T-cell (primary cell): ENCODE data around the gene ZNF577. TPM values are rescaled to one million over a fixed set of nuclear protein-coding genes. Genes with fewer than 3 reads are reported as not detected.

Experiments used
- ATAC-seq, 4 experiments: fragments of 200-7000 bp in 3 of 4; fragments of 150-1000 bp in 1 of 4; cut with Tn5 transposase; replicated peaks in 1 of 4; 1 replicate in 3 of 4; 2 replicates in 1 of 4; pipeline ENCODE4 v1.10.0; 2021; ENCODE audit warnings: moderate library complexity in 3 of 4, mild to moderate bottlenecking in 2 of 4, moderate number of reproducible peaks in 1 of 4
- CTCF ChIA-PET, 2 donors: fragments of 300-600 bp; sonication (Branson Sonifier 250); formaldehyde crosslinking; loops; one replicate each; lab custom pipeline; 2022; ENCODE audit warnings: antibody characterized with exemption in 2 of 2; lab: Charles Lee
- POLR2A ChIA-PET, 2 donors: fragments of 300-600 bp; sonication (Branson Sonifier 250); formaldehyde crosslinking; loops; one replicate each; lab custom pipeline; 2022; ENCODE audit warnings: antibody characterized with exemption in 2 of 2; lab: Charles Lee
- DNase-seq, 35 experiments: peaks; one replicate each; pipeline versions ENCODE4 v3.0.0 to v3.0.0-alpha.2; 2013 to 2023
- H3K27ac ChIP-seq: one replicate; pipeline ENCODE4 v1.5.1; 2013; ENCODE audit warnings: low read length
- H3K27me3 ChIP-seq, 2 experiments: replicated peaks in 1 of 2; 1 replicate in 1 of 2; 2 replicates in 1 of 2; pipeline versions ENCODE4 v1.6.1 to v1.7.0; 2013; ENCODE audit warnings: low read length in 1 of 2, mixed read lengths in 1 of 2; ENCODE audit not compliant: control insufficient read depth in 2 of 2, insufficient read depth in 2 of 2; ENCODE audit errors: extremely low read depth in 1 of 2
- H3K36me3 ChIP-seq, 2 donors: 1 replicate in 1 of 2; 2 replicates in 1 of 2; pipeline versions ENCODE4 v1.6.1 to v1.7.0; 2013; ENCODE audit warnings: low read length in 1 of 2; ENCODE audit not compliant: control insufficient read depth in 2 of 2, insufficient read depth in 1 of 2; ENCODE audit errors: extremely low read depth in 1 of 2
- H3K4me1 ChIP-seq, 2 experiments: 1 replicate in 1 of 2; 2 replicates in 1 of 2; pipeline versions ENCODE4 v1.6.1 to v1.7.0; 2013; ENCODE audit warnings: low read length in 2 of 2, mixed read lengths in 1 of 2; ENCODE audit not compliant: insufficient read depth in 2 of 2, control insufficient read depth in 1 of 2; ENCODE audit errors: extremely low read depth in 1 of 2
- H3K4me3 ChIP-seq, 2 donors: 1 replicate in 1 of 2; 2 replicates in 1 of 2; pipeline versions ENCODE4 v1.5.1 to v1.7.0; 2013; ENCODE audit warnings: mild to moderate bottlenecking in 2 of 2, low read length in 1 of 2, moderate library complexity in 1 of 2; ENCODE audit not compliant: control insufficient read depth in 1 of 2; ENCODE audit errors: extremely low read depth in 1 of 2
- H3K9me3 ChIP-seq: 2 replicates; pipeline ENCODE4 v1.7.0; 2013
- H3K27ac Mint-ChIP-seq, 2 donors: one replicate each; pipeline ENCODE4 v1.8.0; 2020 to 2021; ENCODE audit warnings: mild to moderate bottlenecking in 2 of 2, mixed read lengths in 2 of 2
- H3K27me3 Mint-ChIP-seq, 2 donors: one replicate each; pipeline ENCODE4 v1.8.0; 2021 to 2022; ENCODE audit warnings: mixed read lengths in 2 of 2
- H3K36me3 Mint-ChIP-seq: one replicate; pipeline ENCODE4 v1.8.0; 2021; ENCODE audit warnings: mixed read lengths
- H3K4me1 Mint-ChIP-seq, 3 donors: one replicate each; pipeline ENCODE4 v1.8.0; 2020 to 2022; ENCODE audit warnings: mixed read lengths in 3 of 3, mild to moderate bottlenecking in 1 of 3
- H3K4me3 Mint-ChIP-seq, 3 donors: one replicate each; pipeline ENCODE4 v1.8.0; 2020 to 2022; ENCODE audit warnings: mild to moderate bottlenecking in 3 of 3, mixed read lengths in 3 of 3, moderate library complexity in 3 of 3
- H3K9me3 Mint-ChIP-seq, 3 donors: one replicate each; pipeline ENCODE4 v1.8.0; 2020 to 2022; ENCODE audit warnings: mixed read lengths in 3 of 3
- WGBS: methylation state at CpG from one replicate; pipeline ENCODE4 v1.1.5; 2013; ENCODE audit warnings: missing lambda C conversion rate; ENCODE audit not compliant: insufficient coverage; 5-methylcytosine and 5-hydroxymethylcytosine counted together
- total RNA-seq, 35 experiments: library from RNA in 6 of 35; stranded (reverse) in 6 of 35; fragments of 120-200 nt in 1 of 35; gene quantifications; one replicate each; pipeline versions ENCODE4 v1.2.1 to v1.2.4 and lab custom pipeline; 2013 to 2026

Gene ZNF577
- total RNA-seq, 5 donors from 2014 or later (not counting 1 experiment from before 2014, with no cell fraction given): 8.7 to 17.8 (median 13.7) TPM

DNA sequence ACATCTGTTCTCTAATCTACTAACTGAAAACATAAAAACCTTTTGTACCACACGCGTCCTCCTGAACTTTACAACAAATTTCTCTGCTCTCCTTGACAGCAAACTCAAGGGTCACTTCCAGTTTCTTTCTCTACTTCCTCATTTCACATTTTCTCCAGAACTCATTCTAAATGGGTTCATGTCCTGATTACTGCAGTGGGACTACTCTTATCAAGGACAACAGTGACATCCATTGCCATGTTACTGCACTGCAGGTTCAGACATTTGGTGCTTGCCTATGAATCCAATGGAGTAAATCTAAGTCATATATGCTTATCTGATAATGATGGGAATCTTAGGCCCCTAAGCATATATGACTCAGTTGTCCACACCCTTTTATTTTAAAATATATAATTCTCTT is 57.5 kb downstream of the ZNF577 start:
- Mint-ChIP-seq H3K36me3 (no peaks in the 10 kb centered on the region), H3K4me3 (no peak overlapping the region), H3K27ac (no peak overlapping the region), H3K4me1 (no peaks in the 10 kb centered on the region), H3K27me3 (no peaks in the 10 kb centered on the region), H3K9me3 (peaks cover 38 to 62% (median 54%) of the 10 kb centered on the region in 3 donors)
- H3K27ac ChIP-seq: no peak overlapping the region
- POLR2A ChIA-PET: no interaction called here
- H3K9me3 ChIP-seq: peaks cover 8% of the 10 kb centered on the region
- DNase-seq (no peak), ATAC-seq (no peak)
- no peaks in the 10 kb centered on the region for H3K36me3 ChIP-seq
- 71% methylated on average over 2 of the region's 2 CpGs for WGBS
- H3K27me3 ChIP-seq: no peaks in the 10 kb centered on the region
- CTCF ChIA-PET: no interaction called here
- H3K4me3 ChIP-seq: no peak overlapping the region
- H3K4me1 ChIP-seq: no peaks in the 10 kb centered on the region

DNA sequence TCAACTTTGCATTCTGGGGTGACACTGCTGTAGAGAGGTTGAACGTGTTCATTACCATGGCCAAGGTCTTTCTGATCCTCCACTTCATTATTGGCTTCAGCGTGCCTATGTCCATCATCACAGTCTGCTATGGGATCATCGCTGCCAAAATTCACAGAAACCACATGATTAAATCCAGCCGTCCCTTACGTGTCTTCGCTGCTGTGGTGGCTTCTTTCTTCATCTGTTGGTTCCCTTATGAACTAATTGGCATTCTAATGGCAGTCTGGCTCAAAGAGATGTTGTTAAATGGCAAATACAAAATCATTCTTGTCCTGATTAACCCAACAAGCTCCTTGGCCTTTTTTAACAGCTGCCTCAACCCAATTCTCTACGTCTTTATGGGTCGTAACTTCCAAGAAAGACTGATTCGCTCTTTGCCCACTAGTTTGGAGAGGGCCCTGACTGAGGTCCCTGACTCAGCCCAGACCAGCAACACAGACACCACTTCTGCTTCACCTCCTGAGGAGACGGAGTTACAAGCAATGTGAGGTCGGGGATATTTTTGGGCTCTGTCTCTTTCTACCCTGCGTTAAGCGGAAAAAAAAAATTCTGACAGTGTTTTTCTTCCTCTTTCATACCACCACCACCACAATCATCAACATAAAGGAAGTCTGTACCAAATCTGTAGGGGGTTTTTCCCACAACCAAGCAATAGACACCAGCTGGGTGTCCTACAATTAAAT is 63.3 kb downstream of the ZNF577 start:
- Mint-ChIP-seq H3K27ac (no peak overlapping the region), H3K4me3 (no peak overlapping the region), H3K9me3 (peaks cover 45 to 67% (median 47%) of the 10 kb centered on the region in 3 donors), H3K27me3 (no peaks in the 10 kb centered on the region), H3K4me1 (no peaks in the 10 kb centered on the region), H3K36me3 (peaks cover 3% of the 10 kb centered on the region)
- Histone ChIP-seq H3K9me3 (peaks cover 8% of the 10 kb centered on the region), H3K36me3 (no peaks in the 10 kb centered on the region), H3K4me3 (no peak overlapping the region), H3K27me3 (no peaks in the 10 kb centered on the region), H3K27ac (no peak overlapping the region), H3K4me1 (no peaks in the 10 kb centered on the region)
- ChIA-PET POLR2A (no interaction called here), CTCF (no interaction called here)
- ATAC-seq (no peak), DNase-seq (peak in 1 of 35 experiments; percentile 27)
- 65% methylated on average over 5 of the region's 13 CpGs for WGBS

DNA sequence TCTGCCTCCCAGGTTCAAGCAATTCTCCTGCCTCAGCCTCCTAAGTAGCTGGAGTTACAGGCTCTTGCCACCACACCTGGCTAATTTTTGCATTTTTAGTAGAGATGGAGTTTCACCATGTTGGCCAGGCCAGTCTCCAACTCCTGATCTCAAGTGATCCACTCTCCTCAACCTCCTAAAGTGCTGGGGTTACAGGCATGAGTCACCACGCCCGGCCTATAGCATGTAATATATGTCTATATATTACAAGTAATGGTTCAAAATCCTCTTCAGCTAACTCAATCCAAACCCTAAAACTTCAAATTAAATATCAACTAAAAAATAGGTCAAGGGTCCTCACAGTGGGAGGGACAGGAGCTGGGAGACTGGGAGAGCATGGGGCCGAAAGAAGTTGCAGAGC is 64.8 kb downstream of the ZNF577 start:
- POLR2A ChIA-PET: no interaction called here
- no peaks in the 10 kb centered on the region for H3K36me3 ChIP-seq
- no peaks in the 10 kb centered on the region for H3K27me3 ChIP-seq
- CTCF ChIA-PET: no interaction called here
- Mint-ChIP-seq H3K27ac (no peak overlapping the region), H3K36me3 (peaks cover 3% of the 10 kb centered on the region), H3K4me3 (no peak overlapping the region), H3K9me3 (peaks cover 47 to 67% (median 50%) of the 10 kb centered on the region in 3 donors), H3K4me1 (no peaks in the 10 kb centered on the region), H3K27me3 (no peaks in the 10 kb centered on the region)
- peaks cover 8% of the 10 kb centered on the region for H3K9me3 ChIP-seq
- no peak for DNase-seq
- no peak overlapping the region for H3K4me3 ChIP-seq
- no peak for ATAC-seq
- WGBS: no CpG with 5 or more reads among the region's 3 CpGs
- H3K27ac ChIP-seq: no peak overlapping the region
- H3K4me1 ChIP-seq: no peaks in the 10 kb centered on the region

DNA sequence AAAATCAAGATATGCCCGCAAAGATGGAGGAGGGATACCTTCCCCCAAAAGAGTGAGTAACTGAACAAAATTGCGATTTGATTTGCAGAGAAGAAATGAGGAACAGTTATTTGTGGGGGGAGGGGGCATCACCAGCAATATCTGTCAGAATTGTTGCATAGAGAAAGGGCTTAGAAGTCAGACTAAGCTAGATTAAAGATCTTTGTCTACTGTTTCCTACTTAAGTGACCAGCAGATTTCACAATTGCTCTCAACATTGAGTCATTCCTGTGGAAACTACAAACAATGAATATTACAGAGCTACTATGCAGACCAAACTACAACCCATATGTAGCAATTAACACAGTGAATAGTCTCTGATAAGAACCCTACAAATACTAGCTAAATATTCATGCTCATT is 65.4 kb downstream of the ZNF577 start:
- Mint-ChIP-seq H3K36me3 (peaks cover 3% of the 10 kb centered on the region), H3K27ac (no peak overlapping the region), H3K9me3 (peaks cover 42 to 61% (median 46%) of the 10 kb centered on the region in 3 donors), H3K4me1 (no peaks in the 10 kb centered on the region), H3K27me3 (no peaks in the 10 kb centered on the region), H3K4me3 (no peak overlapping the region)
- Histone ChIP-seq H3K9me3 (peaks cover 6% of the 10 kb centered on the region), H3K4me3 (no peak overlapping the region), H3K27me3 (no peaks in the 10 kb centered on the region), H3K36me3 (no peaks in the 10 kb centered on the region), H3K4me1 (no peaks in the 10 kb centered on the region), H3K27ac (no peak overlapping the region)
- CTCF ChIA-PET: no interaction called here
- DNase-seq: no peak
- WGBS: 50% methylated on average over 1 of the region's 2 CpGs
- ATAC-seq: no peak
- POLR2A ChIA-PET: no interaction called here

DNA sequence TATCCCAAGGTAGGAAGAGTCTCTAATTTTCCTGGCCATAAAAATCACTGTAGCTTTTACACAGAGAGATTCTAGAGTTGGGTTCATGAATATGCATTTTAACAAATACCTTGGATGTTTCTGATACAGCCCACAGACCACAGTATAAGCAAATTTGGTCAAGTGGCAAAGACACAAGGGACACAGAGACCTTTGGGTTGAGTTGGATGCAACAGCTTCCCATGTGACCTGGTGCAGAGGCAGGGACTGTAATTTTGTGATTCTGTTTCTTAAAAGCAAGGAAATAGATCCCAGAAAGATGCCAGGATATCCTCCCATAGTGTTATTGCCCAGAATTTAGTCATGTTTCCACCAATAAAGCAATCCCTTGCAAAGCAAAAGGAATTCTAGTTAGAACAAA is 65.8 kb downstream of the ZNF577 start:
- no peaks in the 10 kb centered on the region for H3K27me3 Mint-ChIP-seq
- H3K4me1 ChIP-seq: no peaks in the 10 kb centered on the region
- no peak for DNase-seq
- ATAC-seq: no peak
- POLR2A ChIA-PET: no interaction called here
- H3K4me3 ChIP-seq: no peak overlapping the region
- H3K4me3 Mint-ChIP-seq: no peak overlapping the region
- CTCF ChIA-PET: no interaction called here
- no peaks in the 10 kb centered on the region for H3K27me3 ChIP-seq
- H3K27ac Mint-ChIP-seq: no peak overlapping the region
- H3K9me3 ChIP-seq: peaks cover 3% of the 10 kb centered on the region
- peaks cover 3% of the 10 kb centered on the region for H3K36me3 Mint-ChIP-seq
- H3K4me1 Mint-ChIP-seq: no peaks in the 10 kb centered on the region
- no peak overlapping the region for H3K27ac ChIP-seq
- H3K36me3 ChIP-seq: no peaks in the 10 kb centered on the region
- H3K9me3 Mint-ChIP-seq: peaks cover 41 to 59% (median 47%) of the 10 kb centered on the region in 3 donors

DNA sequence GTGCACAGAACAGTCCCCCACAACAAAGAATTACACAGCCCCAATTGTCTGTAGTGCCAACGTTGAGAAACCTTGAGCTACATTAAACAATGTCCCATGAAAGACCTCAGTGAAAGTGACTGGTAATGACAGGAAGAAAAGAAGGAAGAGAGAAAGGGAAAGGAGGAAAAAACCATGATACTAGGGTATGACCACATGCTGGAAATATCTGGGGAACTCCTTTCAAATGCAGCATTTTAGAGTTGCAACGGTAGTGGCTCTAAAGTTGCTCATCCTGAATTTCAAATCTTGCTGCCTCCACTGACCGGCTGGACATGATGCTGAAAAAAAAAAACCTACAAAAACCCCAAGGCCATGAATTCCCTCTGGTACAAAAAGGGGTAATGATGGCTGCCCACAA is 66.3 kb downstream of the ZNF577 start:
- Mint-ChIP-seq H3K36me3 (peaks cover 3% of the 10 kb centered on the region), H3K27me3 (no peaks in the 10 kb centered on the region), H3K4me3 (no peak overlapping the region), H3K27ac (no peak overlapping the region), H3K4me1 (no peaks in the 10 kb centered on the region), H3K9me3 (peaks cover 38 to 57% (median 42%) of the 10 kb centered on the region in 3 donors)
- no peak for ATAC-seq
- no CpG with 5 or more reads among the region's 3 CpGs for WGBS
- Histone ChIP-seq H3K4me3 (no peak overlapping the region), H3K27me3 (no peaks in the 10 kb centered on the region), H3K36me3 (no peaks in the 10 kb centered on the region), H3K27ac (no peak overlapping the region), H3K9me3 (peaks cover 3% of the 10 kb centered on the region), H3K4me1 (no peaks in the 10 kb centered on the region)
- POLR2A ChIA-PET: no interaction called here
- CTCF ChIA-PET: no interaction called here
- DNase-seq: no peak
